K562 (cell line): ENCODE data around the gene RAD1. TPM values are rescaled to one million over a fixed set of nuclear protein-coding genes. Genes with fewer than 3 reads are reported as not detected.
A peak's percentile ranks its signal among the peaks of the same experiment; 100 is the strongest.

ENCODE experiments used
- ATF6 ChIP-seq: sonication (generic); formaldehyde crosslinking; IDR thresholded peaks from 2 replicates; pipeline ENCODE4 v1.4.0; 2020; ENCODE audit warnings: mild to moderate bottlenecking, missing genetic modification reagents
- BACH1 ChIP-seq: fragments of 200-800 bp; sonication (Bioruptor generic); IDR thresholded peaks from 2 replicates; pipeline ENCODE4 v1.6.1; 2016; ENCODE audit warnings: missing genetic modification characterization, missing compliant biosample characterization
- BHLHE40 ChIP-seq: IDR thresholded peaks from 2 replicates; pipeline ENCODE4 v1.6.1; 2011; ENCODE audit warnings: low read length, improper control_type of control experiment
- CBX8 ChIP-seq: fragments of 200-600 bp; sonication (generic); IDR thresholded peaks from 2 replicates; pipeline ENCODE4 v1.6.1; 2012; ENCODE audit warnings: borderline replicate concordance, mixed run types, low read depth, mild to moderate bottlenecking, moderate library complexity, mixed read lengths, low read length, control low read depth, inconsistent platforms; ENCODE audit not compliant: poor library complexity, severe bottlenecking; ENCODE audit errors: extremely low read depth
- CHD4 ChIP-seq: fragments of 200-600 bp; sonication (generic); IDR thresholded peaks from 3 replicates; pipeline ENCODE4 v1.6.1; 2012; ENCODE audit warnings: low read depth, mild to moderate bottlenecking, mixed read lengths, low read length, inconsistent platforms; ENCODE audit not compliant: insufficient read depth, insufficient replicate concordance, poor library complexity, severe bottlenecking
- ETV1 ChIP-seq: fragments of 450-650 bp; conservative IDR thresholded peaks from 2 replicates; pipeline ENCODE4 v1.6.1; 2016; ENCODE audit warnings: missing genetic modification characterization, control low read depth, low read depth, missing compliant biosample characterization
- GATAD2B ChIP-seq: fragments of 450-650 bp; IDR thresholded peaks from 2 replicates; pipeline ENCODE4 v1.6.1; 2017; ENCODE audit warnings: mild to moderate bottlenecking, borderline replicate concordance
- HDAC1 ChIP-seq, 2 experiments: fragments of 450-650 bp; IDR thresholded peaks; 2 replicates each; pipeline ENCODE4 v1.6.1; 2016 to 2017; ENCODE audit warnings: inconsistent platforms in 1 of 2, mild to moderate bottlenecking in 1 of 2, moderate library complexity in 1 of 2
- ID3 ChIP-seq, 2 experiments: fragments of 250-450 bp in 1 of 2; fragments of 450-650 bp in 1 of 2; sonication (Bioruptor Pico) in 1 of 2; IDR thresholded peaks; 2 replicates each; pipeline versions ENCODE4 v1.6.1 to v1.8.0; 2016 to 2021; ENCODE audit warnings: mild to moderate bottlenecking in 2 of 2, moderate library complexity in 2 of 2, missing compliant biosample characterization in 1 of 2, missing genetic modification characterization in 1 of 2
- KHSRP ChIP-seq: fragments of 450-650 bp; IDR thresholded peaks from 2 replicates; pipeline ENCODE4 v1.6.1; 2017
- KLF1 ChIP-seq: fragments of 450-650 bp; IDR thresholded peaks from 2 replicates; pipeline ENCODE4 v1.6.1; 2016; ENCODE audit warnings: missing genetic modification characterization, missing compliant biosample characterization
- MAZ ChIP-seq, 2 experiments: fragments of 450-650 bp in 1 of 2; sonication (generic) in 1 of 2; formaldehyde crosslinking; IDR thresholded peaks in 1 of 2; conservative IDR thresholded peaks in 1 of 2; 2 replicates each; pipeline versions ENCODE4 v1.4.0 to v1.5.0; 2020; ENCODE audit warnings: mild to moderate bottlenecking in 1 of 2, missing genetic modification reagents in 1 of 2
- MCM7 ChIP-seq, 2 experiments: fragments of 450-650 bp; IDR thresholded peaks; 2 replicates each; pipeline ENCODE4 v1.6.1; 2016 to 2018
- MEF2D ChIP-seq: conservative IDR thresholded peaks from 2 replicates; pipeline ENCODE4 v1.6.1; 2016; ENCODE audit warnings: low read depth, missing genetic modification characterization, missing compliant biosample characterization
- MLLT1 ChIP-seq, 2 experiments: fragments of 450-650 bp; IDR thresholded peaks; 2 replicates each; pipeline ENCODE4 v1.6.1; 2016
- NCOA4 ChIP-seq: fragments of 450-650 bp; IDR thresholded peaks from 2 replicates; pipeline ENCODE4 v1.6.1; 2018; ENCODE audit warnings: mild to moderate bottlenecking; ENCODE audit not compliant: partially characterized antibody
- PREB ChIP-seq: sonication (generic); formaldehyde crosslinking; IDR thresholded peaks from 2 replicates; pipeline ENCODE4 v1.8.1; 2023; ENCODE audit warnings: mild to moderate bottlenecking, missing genetic modification reagents
- SRSF7 ChIP-seq: fragments of 200-400 bp; formaldehyde crosslinking; optimal IDR thresholded peaks from 2 replicates; pipeline ENCODE3; 2017; ENCODE audit warnings: mild to moderate bottlenecking, low read depth, low read length
- THRAP3 ChIP-seq: fragments of 450-650 bp; IDR thresholded peaks from 2 replicates; pipeline ENCODE4 v1.6.1; 2016; ENCODE audit warnings: mild to moderate bottlenecking, inconsistent platforms, borderline replicate concordance
- ZBTB17 ChIP-seq: fragments of 450-650 bp; formaldehyde crosslinking; IDR thresholded peaks from 2 replicates; pipeline ENCODE4 v1.4.0; 2020; ENCODE audit warnings: mild to moderate bottlenecking
- ZFPM2 ChIP-seq: fragments of 250-450 bp; sonication (Bioruptor Pico); IDR thresholded peaks from 2 replicates; pipeline ENCODE4 v1.5.1; 2022; ENCODE audit warnings: mild to moderate bottlenecking
- ZNF133 ChIP-seq: fragments of 250-450 bp; sonication (Bioruptor Pico); IDR thresholded peaks from 2 replicates; pipeline ENCODE4 v1.4.0; 2020; ENCODE audit warnings: mild to moderate bottlenecking
- ZNF23 ChIP-seq: fragments of 250-450 bp; sonication (Bioruptor Pico); IDR thresholded peaks from 2 replicates; pipeline ENCODE4 v1.4.0; 2020; ENCODE audit warnings: mild to moderate bottlenecking
- polyA plus RNA-seq, 8 experiments: library from polyadenylated mRNA; depleted of rRNA in 4 of 8; stranded (reverse) in 5 of 8; unstranded in 3 of 8; fragments of >200 nt; fragmentation: Nextera tagmentation in 2 of 8; fragmentation: Illumina TruSeq in 1 of 8; extraction: Ambion mirVana in 2 of 8; extraction: Trizol in 1 of 8; gene quantifications; 2 replicates each; pipeline versions ENCODE4 v1.2.1 to v1.2.3, GENCODE V29; 2011 to 2014; ENCODE audit warnings: inconsistent platforms in 1 of 8, missing spikeins in 1 of 8
- total RNA-seq, 7 experiments: library from RNA; depleted of rRNA in 6 of 7; stranded (reverse); fragments of >200 nt in 6 of 7; fragmentation: Illumina TruSeq in 2 of 7; extraction: Trizol in 2 of 7; gene quantifications; 2 replicates each; pipeline versions ENCODE4 v1.2.1 to v1.2.3, GENCODE V29; 2011 to 2021; ENCODE audit warnings: low replicate concordance in 1 of 7

Gene RAD1
- total and polyA plus RNA-seq, 9 of the 15 experiments (the other 6 are each of a cell fraction or from before 2014, with no cell fraction given) = 44.5 to 148 (median 60.8) TPM

GRCh38 chr5:34923694-34924461 lies 8.6 kb upstream of the RAD1 start (continued):
- TF ChIP-seq HDAC1 (IDR thresholded peaks at IDR 0.05) (peak in 1 of 2 experiments; percentile 63; a peak in 1 of 4 replicates), MCM7 (IDR thresholded peaks at IDR 0.05) (no peak), KLF1 (tag) (no peak), ZNF23 (peak; percentile 54; the same call in 1 of the 2 replicates), BACH1 (tag) (peak; percentile 64; the same call in 1 of the 2 replicates), CHD4 (no peak), MAZ (CRISPR knock-in tag; conservative IDR thresholded peaks at IDR 0.05 in 1 of 2, IDR thresholded peaks at IDR 0.05 in 1 of 2) (no peak), ZFPM2 (no peak), THRAP3 (no peak), ZBTB17 (CRISPR knock-in tag) (no peak), CBX8 (no peak), BHLHE40 (peak; percentile 79), GATAD2B (peak; percentile 48; the same call in 1 of the 2 replicates), ETV1 (tag) (no peak), ID3 (CRISPR knock-in tag; IDR thresholded peaks at IDR 0.05) (no peak), ID3 (tag; IDR thresholded peaks at IDR 0.05) (no peak), SRSF7 (no peak), MLLT1 (IDR thresholded peaks at IDR 0.05) (peak in 1 of 2 experiments; percentile 69; a peak in 2 of 4 replicates), MEF2D (tag) (no peak), PREB (CRISPR knock-in tag) (no peak), ZNF133 (CRISPR knock-in tag) (no peak), NCOA4 (no peak), ATF6 (CRISPR knock-in tag) (no peak), KHSRP (no peak)
